ENCODE measurements around the gene TNIP1. TPM values are rescaled to one million over a fixed set of nuclear protein-coding genes. Genes with fewer than 3 reads are reported as not detected.

The TNIP1 gene
- total and polyA plus RNA-seq, 4 donors, result 81.5 to 308 (median 129) TPM

GRCh38 chr5:151097820-151098767 is 17.3 kb upstream of the TNIP1 start:
- H3K27ac ChIP-seq (ENCODE audit: low read depth in 1 of 2, low read length in 1 of 2), result peak overlapping the region in 1 of 2 donors; percentile 43
- H3K9ac ChIP-seq (ENCODE audit: insufficient read depth in 1 of 2, low read length in 2 of 2), result no peak overlapping the region
- H3K9me3 ChIP-seq (ENCODE audit: control insufficient read depth in 4 of 4, insufficient read depth in 3 of 4, low read length in 3 of 4), result no peaks in the 10 kb centered on the region
- no peaks in the 10 kb centered on the region for H3K27me3 ChIP-seq (ENCODE audit: control insufficient read depth in 3 of 3, insufficient read depth in 3 of 3, low read length in 2 of 3)
- 39 to 67% methylated on average over 16 of the region's 16 CpGs for WGBS, 2 donors
- H3K4me3 ChIP-seq, result no peak overlapping the region
- peaks cover 0 to 37% (median 27%) of the 10 kb centered on the region in 5 donors for H3K4me1 ChIP-seq (ENCODE audit: control insufficient read depth in 5 of 5, insufficient read depth in 5 of 5, low read length in 5 of 5)
- DNase-seq (no peak), ATAC-seq (ENCODE audit: insufficient read depth, low FRiP score) (no peak)
- TF ChIP-seq CTCF (IDR thresholded peaks at IDR 0.05; ENCODE audit: control extremely low read depth, extremely low read depth), result no peak
- peaks cover 0 to 11% (median 3%) of the 10 kb centered on the region in 4 donors for H3K36me3 ChIP-seq (ENCODE audit: control insufficient read depth in 4 of 4, insufficient read depth in 4 of 4, low read length in 4 of 4)

DNA sequence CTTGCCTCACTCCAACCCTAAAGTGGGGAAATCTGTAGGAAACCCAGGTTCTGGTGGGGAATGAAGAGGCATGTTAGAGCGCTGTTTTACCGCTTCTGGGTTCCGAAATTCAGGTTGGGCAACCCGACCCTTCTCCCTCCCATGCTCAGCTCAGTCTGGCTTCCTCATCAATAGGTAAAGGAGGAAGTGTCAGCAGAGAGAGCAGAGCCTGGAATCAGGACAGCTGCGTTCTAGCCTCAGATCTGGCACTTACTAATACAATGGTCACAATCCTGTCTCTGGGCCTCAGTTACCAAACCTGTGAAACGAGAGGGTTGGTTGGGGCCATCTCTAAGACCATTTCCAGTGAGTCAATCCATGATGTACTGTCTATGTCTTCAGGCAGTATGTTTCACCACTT is 16.2 kb upstream of the TNIP1 start:
- no peaks in the 10 kb centered on the region for H3K27me3 ChIP-seq (ENCODE audit: control insufficient read depth in 3 of 3, insufficient read depth in 3 of 3, low read length in 2 of 3)
- H3K36me3 ChIP-seq (ENCODE audit: control insufficient read depth in 4 of 4, insufficient read depth in 4 of 4, low read length in 4 of 4), result peaks cover 0 to 9% (median 3%) of the 10 kb centered on the region in 4 donors
- ATAC-seq (ENCODE audit: insufficient read depth, low FRiP score) (no peak), DNase-seq (no peak)
- no peak overlapping the region for H3K9ac ChIP-seq (ENCODE audit: insufficient read depth in 1 of 2, low read length in 2 of 2)
- no peak overlapping the region for H3K4me3 ChIP-seq
- peak overlapping the region in 1 of 2 donors; percentile 48 for H3K27ac ChIP-seq (ENCODE audit: low read depth in 1 of 2, low read length in 1 of 2)
- TF ChIP-seq CTCF (IDR thresholded peaks at IDR 0.05; ENCODE audit: control extremely low read depth, extremely low read depth), result no peak
- H3K4me1 ChIP-seq (ENCODE audit: control insufficient read depth in 5 of 5, insufficient read depth in 5 of 5, low read length in 5 of 5), result peaks cover 0 to 39% (median 32%) of the 10 kb centered on the region in 5 donors
- WGBS, 2 donors, result 29 to 74% methylated on average over 6 of the region's 6 CpGs
- H3K9me3 ChIP-seq (ENCODE audit: control insufficient read depth in 4 of 4, insufficient read depth in 3 of 4, low read length in 3 of 4), result no peaks in the 10 kb centered on the region

DNA sequence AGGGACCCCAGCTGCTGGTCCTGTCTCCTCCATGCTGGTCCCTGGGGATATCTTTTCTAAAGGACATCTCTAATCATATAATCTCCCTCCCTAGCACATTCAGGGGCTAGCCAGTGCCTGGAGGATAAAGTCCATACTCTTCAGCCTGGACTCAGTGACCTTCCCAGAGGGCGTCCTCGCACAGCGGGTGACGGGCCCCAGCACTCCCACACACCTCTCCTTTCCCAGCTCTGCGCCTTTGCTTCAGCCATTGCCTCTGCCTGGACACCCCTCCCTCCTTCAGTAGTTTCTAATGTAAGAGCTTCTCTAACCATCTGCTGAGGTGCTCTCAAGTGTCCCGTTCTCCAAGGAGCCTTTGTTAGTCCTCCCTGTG is 15.2 kb upstream of the TNIP1 start:
- no peak overlapping the region for H3K4me3 ChIP-seq
- no peak for ATAC-seq (ENCODE audit: insufficient read depth, low FRiP score)
- H3K9me3 ChIP-seq (ENCODE audit: control insufficient read depth in 4 of 4, insufficient read depth in 3 of 4, low read length in 3 of 4), result no peaks in the 10 kb centered on the region
- peaks cover 0 to 2% (median 1%) of the 10 kb centered on the region in 4 donors for H3K36me3 ChIP-seq (ENCODE audit: control insufficient read depth in 4 of 4, insufficient read depth in 4 of 4, low read length in 4 of 4)
- peaks cover 0 to 34% (median 32%) of the 10 kb centered on the region in 5 donors for H3K4me1 ChIP-seq (ENCODE audit: control insufficient read depth in 5 of 5, insufficient read depth in 5 of 5, low read length in 5 of 5)
- WGBS, 2 donors, result 86 to 92% methylated on average over 6 of the region's 6 CpGs
- H3K27me3 ChIP-seq (ENCODE audit: control insufficient read depth in 3 of 3, insufficient read depth in 3 of 3, low read length in 2 of 3), result no peaks in the 10 kb centered on the region
- DNase-seq, result no peak
- no peak overlapping the region for H3K9ac ChIP-seq (ENCODE audit: insufficient read depth in 1 of 2, low read length in 2 of 2)
- H3K27ac ChIP-seq (ENCODE audit: low read depth in 1 of 2, low read length in 1 of 2), result peak overlapping the region in 1 of 2 donors; percentile 78
- no peak for TF ChIP-seq CTCF (IDR thresholded peaks at IDR 0.05; ENCODE audit: control extremely low read depth, extremely low read depth)
